Measurements from ENCODE around the gene COL23A1.

The COL23A1 gene

GRCh38 chr5:178212241-178213002 lies 377.8 kb downstream of the COL23A1 start:
- in situ Hi-C loops (cut with MboI; ENCODE audit: low sequenced_read_pairs, unreplicated experiment): no loop called here
- no peak for TF ChIP-seq CTCF (IDR thresholded peaks at IDR 0.05; ENCODE audit: borderline replicate concordance, control extremely low read depth, extremely low read depth, insufficient read depth, missing control alignments)
- DNase-seq (ENCODE audit: low spot score): no peak

- DNase-seq (ENCODE audit: low spot score): no peak
- in situ Hi-C loops (cut with MboI; ENCODE audit: low sequenced_read_pairs, unreplicated experiment): no loop called here
- no peak for TF ChIP-seq CTCF (IDR thresholded peaks at IDR 0.05; ENCODE audit: borderline replicate concordance, control extremely low read depth, extremely low read depth, insufficient read depth, missing control alignments)
Observed at GRCh38 chr5:178211095-178212048, 378.8 kb downstream of the COL23A1 start.

GRCh38 chr5:178210686-178211085 lies 379.5 kb downstream of the COL23A1 start:
- in situ Hi-C loops (cut with MboI; ENCODE audit: low sequenced_read_pairs, unreplicated experiment): no loop called here
- TF ChIP-seq CTCF (IDR thresholded peaks at IDR 0.05; ENCODE audit: borderline replicate concordance, control extremely low read depth, extremely low read depth, insufficient read depth, missing control alignments): no peak
- no peak for DNase-seq (ENCODE audit: low spot score)

GRCh38 chr5:178210073-178210535 lies 380.1 kb downstream of the COL23A1 start:
- DNase-seq (ENCODE audit: low spot score): no peak
- TF ChIP-seq CTCF (IDR thresholded peaks at IDR 0.05; ENCODE audit: borderline replicate concordance, control extremely low read depth, extremely low read depth, insufficient read depth, missing control alignments): no peak
- in situ Hi-C loops (cut with MboI; ENCODE audit: low sequenced_read_pairs, unreplicated experiment): no loop called here

- no peak for TF ChIP-seq CTCF (IDR thresholded peaks at IDR 0.05; ENCODE audit: borderline replicate concordance, control extremely low read depth, extremely low read depth, insufficient read depth, missing control alignments)
- in situ Hi-C loops (cut with MboI; ENCODE audit: low sequenced_read_pairs, unreplicated experiment): no loop called here
- DNase-seq (ENCODE audit: low spot score): no peak
Observed at GRCh38 chr5:178209334-178210072, 380.7 kb downstream of the COL23A1 start.
